HG02840 (cell line): ENCODE results near the gene TMEM31.
"Not testable (repeated sequence)": the region's sequence is repeated elsewhere in the genome, so short reads cannot be mapped to it uniquely, and the experiment has no call there.

Experiments
- ATAC-seq: cut with Tn5 transposase; IDR thresholded peaks from one replicate; pipeline ENCODE4 v1.9.1; 2021; ENCODE audit warnings: mild to moderate bottlenecking, moderate library complexity, moderate number of reproducible peaks; ENCODE audit not compliant: unreplicated experiment, low FRiP score

Gene TMEM31

DNA sequence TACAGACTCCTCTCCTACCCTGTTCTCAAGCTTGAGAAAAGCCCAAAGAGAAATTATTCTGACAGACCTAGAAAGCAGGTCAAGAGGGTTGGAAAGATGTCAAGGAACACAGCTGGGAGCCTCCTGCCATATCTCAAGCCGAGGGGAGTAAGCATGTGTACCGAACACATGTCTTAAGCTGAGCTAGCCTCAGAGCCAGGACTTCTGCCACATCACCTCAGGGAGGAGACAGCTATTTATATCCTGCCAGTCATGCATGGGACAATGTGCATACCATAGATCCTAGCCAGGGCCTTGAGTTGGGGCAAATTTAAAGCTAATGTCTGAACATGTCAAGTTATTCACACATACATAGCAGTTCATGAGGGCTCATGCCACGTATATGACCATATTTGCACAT lies 11.8 kb downstream of the TMEM31 start:
- ATAC-seq = no peak

GRCh38 chrX:103726477-103726876 lies 15.8 kb downstream of the TMEM31 start:
- ATAC-seq = no peak

DNA sequence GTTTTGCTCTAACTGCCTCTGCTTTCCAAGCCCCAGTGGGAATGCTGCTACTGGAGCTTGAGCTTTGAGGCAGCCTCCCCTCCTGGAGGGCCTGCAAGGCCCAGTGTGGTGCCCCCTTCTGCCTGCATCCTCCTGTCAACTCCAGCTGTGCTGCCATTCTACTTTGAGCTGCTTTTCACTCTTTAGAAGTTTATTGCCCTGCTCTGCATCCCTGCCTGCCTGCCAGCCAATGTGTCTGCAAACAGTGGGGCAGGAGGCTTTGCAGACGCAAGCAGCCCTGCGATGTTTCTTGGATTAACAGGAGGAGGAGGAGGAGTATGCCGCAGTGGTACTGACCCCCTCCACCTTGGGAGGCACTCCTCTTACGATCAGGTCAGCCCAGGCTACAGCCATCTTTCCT lies 16.4 kb downstream of the TMEM31 start:
- ATAC-seq = no peak

- no peak for ATAC-seq
These were observed 18.3 kb downstream of the TMEM31 start for GRCh38 chrX:103729015-103729414.

GRCh38 chrX:103730147-103730795 lies 19.6 kb downstream of the TMEM31 start:
- no peak for ATAC-seq

DNA sequence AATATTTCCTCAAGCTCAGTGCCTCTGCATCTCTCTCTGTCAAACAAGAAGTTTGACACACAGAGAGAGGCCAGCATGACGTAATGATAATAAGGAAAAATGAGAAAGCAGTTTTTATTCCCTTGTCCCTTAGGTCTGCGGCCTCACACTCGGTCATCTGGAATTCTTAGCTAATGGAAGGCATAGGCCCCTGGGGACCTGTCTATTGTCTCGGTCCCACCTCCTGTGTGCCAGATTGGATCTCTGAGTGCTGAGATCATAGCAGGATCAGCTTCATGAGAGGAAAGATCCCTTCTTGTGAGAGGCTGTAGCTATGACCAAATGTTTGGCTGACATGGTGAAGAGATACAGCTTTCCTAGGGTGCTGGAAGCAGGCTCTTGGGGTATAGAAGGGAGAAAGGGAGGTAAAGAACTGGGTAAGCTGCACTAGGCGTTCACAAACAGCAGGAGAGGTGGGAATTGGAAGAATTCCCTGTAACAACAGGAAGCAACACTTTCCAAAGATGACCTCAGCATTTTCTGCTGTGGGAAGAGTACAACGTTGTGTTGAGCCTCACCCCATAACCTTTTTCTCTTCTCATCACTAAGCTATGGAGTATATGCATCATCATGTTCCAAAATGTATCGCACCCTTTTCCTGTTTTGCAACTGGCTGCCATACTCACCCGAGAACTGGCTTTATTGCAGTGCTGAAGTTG lies 20.2 kb downstream of the TMEM31 start:
- no peak for ATAC-seq

GRCh38 chrX:103733017-103733416 lies 22.3 kb downstream of the TMEM31 start:
- no peak for ATAC-seq

DNA sequence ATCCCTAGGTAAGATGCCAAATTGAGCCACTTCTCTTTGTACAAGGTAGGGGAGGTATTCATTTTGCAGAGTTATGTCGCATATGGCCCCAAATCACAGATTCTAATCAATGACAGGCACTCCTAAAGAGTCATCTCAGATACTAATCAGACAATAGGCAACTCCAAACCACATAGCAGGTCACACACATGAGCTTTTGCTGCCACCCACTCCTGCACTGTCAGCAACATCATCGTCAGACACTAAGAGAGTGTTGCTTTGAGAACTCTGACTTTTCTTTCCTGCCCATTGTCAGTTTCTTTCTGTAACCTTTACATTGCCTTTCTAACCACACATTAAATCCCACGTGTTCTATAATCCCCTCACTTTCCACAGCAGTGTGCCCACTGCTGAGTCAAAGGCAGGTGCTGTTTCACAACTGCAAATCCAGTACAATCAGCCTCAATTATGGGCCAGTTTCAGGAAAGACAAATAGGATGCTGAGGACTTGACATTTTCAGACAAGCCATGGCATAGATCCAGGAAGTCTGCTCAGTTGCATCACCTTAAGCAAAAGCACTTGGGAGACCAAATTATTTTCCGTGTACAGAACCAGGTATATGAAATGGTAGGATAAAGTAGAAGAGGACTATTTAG lies 23.5 kb downstream of the TMEM31 start:
- no peak for ATAC-seq

DNA sequence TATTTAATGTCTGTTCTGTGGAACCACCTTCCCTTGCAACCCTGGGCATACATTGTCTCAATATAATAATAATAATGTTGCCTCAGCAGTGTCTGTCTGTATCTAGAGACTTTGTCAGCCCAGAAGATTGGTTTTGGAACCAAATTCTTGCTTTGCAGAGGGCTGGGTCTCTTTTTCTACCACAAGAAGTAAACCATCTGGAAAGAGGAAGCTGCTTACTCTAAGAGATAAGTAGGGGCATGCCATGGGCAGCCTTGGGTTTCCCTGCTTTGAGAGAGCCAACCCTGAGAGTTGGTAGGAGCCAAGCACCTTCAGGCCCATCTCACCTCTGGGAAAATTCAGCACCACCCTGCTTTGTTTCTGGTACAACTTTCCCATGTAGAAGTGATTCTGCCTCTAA lies 27.0 kb downstream of the TMEM31 start:
- no peak for ATAC-seq

GRCh38 chrX:103739421-103739820 lies 28.7 kb downstream of the TMEM31 start:
- ATAC-seq = no peak

DNA sequence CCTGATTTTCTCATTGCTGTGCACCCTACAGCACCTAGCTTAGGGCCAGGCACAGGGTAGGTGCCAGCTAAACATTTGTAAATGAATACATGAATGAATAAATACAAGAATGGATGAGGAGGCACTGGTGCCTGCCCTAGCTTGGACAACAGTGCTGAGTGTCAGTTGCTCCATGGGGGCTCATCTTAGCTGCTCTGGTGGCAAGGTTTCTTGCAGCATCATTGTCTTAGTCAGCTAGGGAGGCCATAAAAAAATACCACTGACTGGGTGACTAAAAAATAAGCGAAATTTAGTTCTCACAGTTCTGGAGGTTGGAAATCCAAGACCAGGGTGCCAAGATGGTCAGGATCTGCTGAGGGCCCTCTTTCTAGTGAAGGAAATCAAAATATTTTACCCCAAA lies 31.2 kb downstream of the TMEM31 start:
- ATAC-seq = no peak

DNA sequence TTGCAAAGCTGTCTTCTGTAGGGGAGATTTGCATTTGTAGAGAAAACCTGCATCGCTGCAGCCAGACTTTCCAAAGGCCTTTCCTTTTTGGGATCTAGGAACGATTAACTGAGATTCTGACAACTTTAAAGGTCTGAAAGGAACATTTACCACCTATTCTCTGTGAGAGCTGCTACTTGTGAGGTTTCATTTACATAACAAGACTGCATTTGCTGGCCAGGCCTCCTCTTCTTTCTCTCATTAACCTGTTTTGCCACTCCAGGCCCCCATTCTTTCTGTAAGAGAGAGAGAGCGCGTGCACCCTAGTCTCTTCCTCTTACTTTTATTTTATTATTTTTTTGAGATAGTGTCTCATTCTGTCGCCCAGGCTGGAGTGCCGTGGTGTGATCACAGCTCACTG lies 31.6 kb downstream of the TMEM31 start:
- no peak for ATAC-seq

- ATAC-seq = no peak
These were observed 36.5 kb downstream of the TMEM31 start for GRCh38 chrX:103747163-103747562.

DNA sequence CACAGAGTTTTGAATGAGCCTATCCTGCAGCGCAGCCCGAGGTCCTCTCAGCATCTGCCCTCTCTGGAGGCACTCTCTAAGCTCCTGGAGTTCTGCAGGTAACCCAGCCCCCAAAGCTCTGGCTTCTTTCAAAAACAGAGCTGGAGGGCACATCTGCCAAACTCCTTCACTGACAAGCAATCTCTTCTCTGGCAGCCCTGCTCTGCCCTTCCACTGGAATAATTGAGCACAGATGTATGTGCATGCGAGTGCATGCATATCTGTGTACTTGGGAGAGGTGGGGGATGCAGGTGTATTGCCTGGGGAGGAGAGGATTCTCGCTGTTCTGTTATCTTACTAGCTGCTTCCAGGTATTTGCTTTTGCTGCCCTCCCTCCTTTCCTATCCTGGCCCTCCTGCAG lies 43.7 kb downstream of the TMEM31 start:
- ATAC-seq = no peak

DNA sequence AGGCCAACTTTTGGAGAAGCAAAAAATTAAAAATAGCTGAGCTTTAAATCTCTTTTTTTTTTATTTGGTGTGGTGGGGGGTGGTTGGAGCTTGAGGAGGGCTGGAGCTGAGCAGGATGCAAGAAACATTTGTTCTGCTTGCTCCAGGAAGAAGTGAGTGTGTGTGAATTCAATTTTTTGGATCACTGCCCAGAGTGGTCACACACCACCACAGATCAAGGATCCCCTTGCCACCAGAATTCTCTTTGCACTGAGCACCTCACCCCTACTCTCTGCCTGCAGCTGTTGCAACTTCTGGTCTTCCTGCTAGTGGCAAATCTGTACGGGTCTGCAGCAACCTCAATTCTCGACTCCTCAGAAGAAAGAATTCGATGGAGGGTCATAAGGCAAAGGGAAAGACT lies 46.0 kb downstream of the TMEM31 start:
- ATAC-seq = no peak

GRCh38 chrX:103758555-103758954 lies 47.8 kb downstream of the TMEM31 start:
- ATAC-seq = no peak

DNA sequence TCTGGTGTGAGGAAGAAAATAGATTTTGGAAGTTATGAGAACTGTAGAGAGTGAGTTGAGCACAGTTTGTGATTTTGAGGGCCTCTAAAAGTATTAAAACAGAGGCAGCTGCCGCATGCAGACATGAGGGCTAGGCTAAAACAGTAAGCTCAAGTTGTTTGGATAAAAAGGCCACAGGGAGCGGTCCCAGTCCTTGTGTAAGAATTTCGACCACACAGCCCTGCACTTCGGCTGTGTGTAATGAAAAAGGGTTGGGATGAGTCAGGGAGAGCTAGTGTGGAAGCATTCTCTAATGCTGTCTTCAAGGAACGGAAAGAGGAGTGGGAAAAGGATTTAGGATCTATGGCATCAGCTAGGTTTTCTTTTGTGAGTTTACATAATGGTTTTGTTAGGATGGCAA lies 52.8 kb downstream of the TMEM31 start:
- ATAC-seq = not testable (repeated sequence)
